ENCODE data around the gene CNIH2. TPM values are rescaled to one million over a fixed set of nuclear protein-coding genes. Genes with fewer than 3 reads are reported as not detected.

Gene CNIH2
- total and polyA plus RNA-seq, 3 donors from 2014 or later, result 4.0 to 17.3 (median 7.4) TPM

DNA sequence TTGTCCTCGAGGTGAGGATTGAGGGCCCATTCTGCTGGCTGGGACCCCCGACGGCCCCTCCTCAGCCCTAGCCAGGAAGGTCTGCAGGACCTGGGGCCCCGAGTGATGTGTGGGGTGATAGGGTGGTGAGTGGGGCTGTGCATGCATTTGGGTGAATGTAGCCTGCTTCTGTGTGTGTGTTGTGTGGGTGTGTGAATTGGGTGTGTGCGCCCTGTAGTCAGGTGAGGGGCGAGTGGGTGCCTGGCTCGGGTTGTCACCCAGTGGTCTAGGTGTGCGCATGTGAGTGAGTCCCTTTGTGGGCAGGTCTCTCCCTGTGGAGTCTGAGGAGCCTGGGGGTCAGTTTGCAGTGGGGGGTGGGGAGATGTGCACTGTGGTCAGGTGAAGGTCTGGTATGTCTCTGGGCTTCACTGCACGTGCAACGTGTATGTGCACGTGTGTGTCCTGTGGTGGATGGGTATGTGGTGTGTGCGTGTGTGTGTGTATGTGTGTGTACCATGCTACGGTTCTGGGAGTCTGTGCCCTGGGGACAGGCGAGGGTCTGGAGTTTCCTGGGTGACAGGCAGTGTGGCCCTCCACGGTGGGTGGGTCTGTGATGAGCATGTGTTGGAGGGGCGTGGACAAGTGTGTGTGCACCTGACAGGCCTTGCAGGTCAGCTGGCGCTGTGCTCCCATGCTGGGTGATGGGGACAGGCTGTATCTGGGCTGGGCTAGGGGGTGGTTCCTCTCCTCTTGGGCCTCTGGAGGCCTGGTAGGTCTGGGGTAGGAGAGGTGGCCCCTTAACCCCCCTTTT lies 14.8 kb downstream of the CNIH2 start:
- WGBS, 2 donors, result 27 to 44% methylated on average over 11 to 17 of the region's 17 CpGs
- no peak for DNase-seq
- Histone ChIP-seq H3K27me3 (no peaks in the 10 kb centered on the region), H3K4me1 (peaks cover 18% of the 10 kb centered on the region), H3K27ac (no peak overlapping the region), H3K36me3 (ENCODE audit: low read depth, missing control alignments) (no peaks in the 10 kb centered on the region), H3K9me3 (no peaks in the 10 kb centered on the region), H3K4me3 (no peak overlapping the region)
- TF ChIP-seq POLR2A (IDR thresholded peaks at IDR 0.05) (no peak), CTCF (IDR thresholded peaks at IDR 0.05) (no peak)
- intact Hi-C loops (cut with DNase I; ENCODE audit: low total_unique reads), result no loop called here

- intact Hi-C loops (cut with DNase I; ENCODE audit: low total_unique reads), result no loop called here
- H3K36me3 ChIP-seq (ENCODE audit: low read depth, missing control alignments), result no peaks in the 10 kb centered on the region
- no peak for DNase-seq
- no peaks in the 10 kb centered on the region for H3K27me3 ChIP-seq
- TF ChIP-seq POLR2A (IDR thresholded peaks at IDR 0.05) (no peak), CTCF (IDR thresholded peaks at IDR 0.05) (no peak)
- H3K4me1 ChIP-seq, result peaks cover 12% of the 10 kb centered on the region
- WGBS, 2 donors, result 56 to 73% methylated on average over 4 of the region's 4 CpGs
- no peak overlapping the region for H3K4me3 ChIP-seq
- no peaks in the 10 kb centered on the region for H3K9me3 ChIP-seq
- no peak overlapping the region for H3K27ac ChIP-seq
Observed at GRCh38 chr11:66293352-66293751, 15.4 kb downstream of the CNIH2 start.

DNA sequence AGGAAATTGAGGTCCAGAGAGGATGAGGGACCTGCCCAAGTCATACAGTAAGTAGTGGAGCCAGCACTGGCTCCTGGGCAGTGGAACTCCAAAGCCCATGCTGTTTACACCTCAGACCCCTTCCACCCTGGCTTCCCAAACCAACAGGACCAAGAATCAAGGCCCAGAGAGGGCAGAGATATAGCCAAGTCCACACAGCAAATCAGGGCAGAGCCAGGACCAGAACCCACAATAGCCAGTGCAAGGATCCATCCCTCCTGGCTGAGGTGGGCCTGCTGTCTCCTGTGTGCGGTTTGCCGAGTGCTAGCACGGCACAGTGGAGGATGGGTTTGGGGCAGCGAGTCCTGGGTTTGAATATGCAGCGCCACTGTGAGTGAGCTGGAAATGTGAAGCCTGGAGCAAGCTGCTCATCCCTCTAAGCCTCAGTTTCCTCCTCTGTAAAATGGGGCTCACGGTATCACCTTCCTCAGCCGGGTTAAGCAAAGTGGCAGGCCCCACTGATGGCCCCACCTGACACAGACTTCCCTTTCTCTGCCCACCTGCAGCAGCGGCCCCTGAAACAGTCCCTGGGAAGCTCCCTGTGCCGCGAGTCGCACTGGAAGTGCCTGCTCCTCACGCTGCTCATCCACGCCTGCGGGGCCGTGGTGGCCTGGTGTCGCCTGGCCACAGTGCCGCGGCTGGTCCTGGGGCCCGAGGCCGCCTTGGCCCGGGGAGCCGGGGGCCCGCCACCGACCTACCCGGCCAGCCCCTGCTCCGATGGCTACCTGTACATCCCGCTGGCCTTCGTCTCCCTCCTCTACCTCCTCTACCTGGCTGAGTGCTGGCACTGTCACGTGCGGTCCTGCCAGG lies 16.0 kb downstream of the CNIH2 start:
- intact Hi-C loops (cut with DNase I; ENCODE audit: low total_unique reads), result no loop called here

More for the DNA sequence above, 16.0 kb downstream of the CNIH2 start:
- Histone ChIP-seq H3K36me3 (ENCODE audit: low read depth, missing control alignments) (no peaks in the 10 kb centered on the region), H3K9me3 (no peaks in the 10 kb centered on the region), H3K27ac (no peak overlapping the region), H3K4me1 (peaks cover 12% of the 10 kb centered on the region), H3K4me3 (peak overlapping the region; percentile 15 to 26), H3K27me3 (no peaks in the 10 kb centered on the region)
- DNase-seq, result no peak
- TF ChIP-seq CTCF (IDR thresholded peaks at IDR 0.05) (no peak), POLR2A (IDR thresholded peaks at IDR 0.05) (no peak)
- WGBS, 2 donors, result 68 to 74% methylated on average over 5 to 30 of the region's 30 CpGs
